ENCODE measurements around the gene MAP3K21. TPM values are rescaled to one million over a fixed set of nuclear protein-coding genes. Genes with fewer than 3 reads are reported as not detected.

Gene MAP3K21
- total RNA-seq (2022; extraction: Qiagen RNA extraction; ENCODE audit: low read depth): 6.8 to 10.5 TPM (median 9.5 TPM) in 5 replicates

GRCh38 chr1:233327651-233328141, at the start of gene MAP3K21:
Gene MAP3K21, plus strand, starts transcription at chr1:233327724. Its CDS starts 305 bp downstream, at chr1:233328029.

GRCh38 chr1:233295237-233295974, 32.1 kb upstream of the MAP3K21 start, which contains the start of gene PCNX2:
Gene PCNX2, minus strand, starts transcription at chr1:233295725. Its CDS starts 247 bp downstream, at chr1:233295478.

Other genes starting within 250 kb of the MAP3K21 start
- 8.5 to 10.5 TPM (median 9.1 TPM) in 5 replicates for gene PCNX2, start 32.0 kb upstream of the MAP3K21 start, total RNA-seq (2022; extraction: Qiagen RNA extraction; ENCODE audit: low read depth)